AG04450 (cell line): ENCODE results near the gene CACNA1C. TPM values are rescaled to one million over a fixed set of nuclear protein-coding genes. Genes with fewer than 3 reads are reported as not detected.

ENCODE experiments used
- CTCF ChIA-PET: fragments of 300-600, 350-600 bp; formaldehyde crosslinking; extraction: SDS; loops from one replicate; lab custom pipeline; 2022; ENCODE audit warnings: antibody characterized with exemption, inconsistent platforms; lab: Charles Lee
- POLR2A ChIA-PET: fragments of 350-600 bp; formaldehyde crosslinking; extraction: SDS; loops from one replicate; lab custom pipeline; 2021; ENCODE audit warnings: antibody characterized with exemption, inconsistent platforms; lab: Yijun Ruan, JAX
- DNase-seq: peaks from one replicate; pipeline ENCODE4 v3.0.0-alpha.2; 2011; ENCODE audit warnings: low read depth, low spot score
- H3K27ac ChIP-seq: one replicate; pipeline ENCODE4 v1.5.1; 2012; ENCODE audit warnings: low read depth, low read length, control low read depth
- H3K27me3 ChIP-seq: one replicate; pipeline ENCODE4 v1.6.0; 2012; ENCODE audit warnings: low read length; ENCODE audit not compliant: control insufficient read depth, insufficient read depth
- H3K4me3 ChIP-seq: 2 replicates; pipeline ENCODE4 v1.5.1; 2011; ENCODE audit warnings: mild to moderate bottlenecking, low read depth, low read length, control low read depth
- H3K9me3 ChIP-seq: 2 replicates; pipeline ENCODE4 v1.5.1; 2012; ENCODE audit warnings: low read length; ENCODE audit not compliant: control insufficient read depth, insufficient read depth
- polyA plus RNA-seq: library from polyadenylated mRNA; depleted of rRNA; stranded (reverse); fragments of >200 nt; gene quantifications from 2 replicates; pipeline ENCODE4 v1.2.3, GENCODE V29; 2011
- TF ChIP-seq, protein P1 (sequence below): IDR thresholded peaks from 2 replicates; pipeline ENCODE4 v1.5.1; 2011; ENCODE audit warnings: low read depth, low read length, control low read depth, inconsistent platforms

The CACNA1C gene
- polyA plus RNA-seq, 1 experiment, result 5.9 TPM

DNA sequence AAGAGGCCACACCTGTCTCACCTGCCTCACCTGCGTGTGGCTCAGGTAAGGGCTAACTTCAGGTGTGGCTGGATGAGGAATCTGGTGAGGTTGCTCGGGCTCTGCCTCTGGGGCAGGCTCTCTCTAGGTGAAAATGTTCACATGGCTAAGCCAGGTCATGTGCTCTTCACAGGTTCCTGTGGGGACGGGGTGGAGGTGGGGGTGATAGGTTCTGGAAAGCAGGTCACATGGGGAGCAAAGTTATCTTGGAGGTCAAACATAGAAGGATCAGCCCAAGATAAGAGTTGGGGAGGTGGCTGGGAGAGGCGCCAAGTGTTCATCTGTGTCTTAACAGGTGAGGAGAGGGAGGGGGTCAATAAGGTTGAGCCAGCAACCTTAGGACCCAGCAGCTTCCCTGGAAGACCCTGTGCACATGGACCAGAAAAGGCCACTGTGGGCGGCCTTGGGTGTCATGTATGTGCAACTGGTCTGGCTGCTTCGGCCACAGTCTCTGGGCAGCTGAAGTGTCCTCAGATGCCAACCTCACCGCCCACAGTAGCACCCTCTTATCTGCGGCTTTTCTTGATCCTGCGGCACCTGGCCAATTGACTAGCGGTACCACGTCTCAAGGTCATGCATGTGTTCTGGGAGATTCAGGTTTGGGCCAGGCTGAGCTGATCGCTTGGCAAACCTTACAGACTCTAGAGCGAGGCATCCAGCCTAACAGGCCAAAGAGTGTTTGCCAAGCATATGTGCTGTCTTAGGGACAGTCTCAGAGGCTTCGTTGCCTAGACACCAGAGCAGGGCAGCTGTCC, 60.5 kb downstream of the CACNA1C start:
- CTCF ChIA-PET, result no interaction called here
- Histone ChIP-seq H3K27ac (no peak overlapping the region), H3K9me3 (peaks cover 3% of the 10 kb centered on the region; the same call in 1 of the 2 replicates), H3K4me3 (no peak overlapping the region), H3K27me3 (no peaks in the 10 kb centered on the region)
- no peak for DNase-seq
- TF ChIP-seq, protein P1, sequence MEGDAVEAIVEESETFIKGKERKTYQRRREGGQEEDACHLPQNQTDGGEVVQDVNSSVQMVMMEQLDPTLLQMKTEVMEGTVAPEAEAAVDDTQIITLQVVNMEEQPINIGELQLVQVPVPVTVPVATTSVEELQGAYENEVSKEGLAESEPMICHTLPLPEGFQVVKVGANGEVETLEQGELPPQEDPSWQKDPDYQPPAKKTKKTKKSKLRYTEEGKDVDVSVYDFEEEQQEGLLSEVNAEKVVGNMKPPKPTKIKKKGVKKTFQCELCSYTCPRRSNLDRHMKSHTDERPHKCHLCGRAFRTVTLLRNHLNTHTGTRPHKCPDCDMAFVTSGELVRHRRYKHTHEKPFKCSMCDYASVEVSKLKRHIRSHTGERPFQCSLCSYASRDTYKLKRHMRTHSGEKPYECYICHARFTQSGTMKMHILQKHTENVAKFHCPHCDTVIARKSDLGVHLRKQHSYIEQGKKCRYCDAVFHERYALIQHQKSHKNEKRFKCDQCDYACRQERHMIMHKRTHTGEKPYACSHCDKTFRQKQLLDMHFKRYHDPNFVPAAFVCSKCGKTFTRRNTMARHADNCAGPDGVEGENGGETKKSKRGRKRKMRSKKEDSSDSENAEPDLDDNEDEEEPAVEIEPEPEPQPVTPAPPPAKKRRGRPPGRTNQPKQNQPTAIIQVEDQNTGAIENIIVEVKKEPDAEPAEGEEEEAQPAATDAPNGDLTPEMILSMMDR, result no peak
- POLR2A ChIA-PET, result no interaction called here

DNA sequence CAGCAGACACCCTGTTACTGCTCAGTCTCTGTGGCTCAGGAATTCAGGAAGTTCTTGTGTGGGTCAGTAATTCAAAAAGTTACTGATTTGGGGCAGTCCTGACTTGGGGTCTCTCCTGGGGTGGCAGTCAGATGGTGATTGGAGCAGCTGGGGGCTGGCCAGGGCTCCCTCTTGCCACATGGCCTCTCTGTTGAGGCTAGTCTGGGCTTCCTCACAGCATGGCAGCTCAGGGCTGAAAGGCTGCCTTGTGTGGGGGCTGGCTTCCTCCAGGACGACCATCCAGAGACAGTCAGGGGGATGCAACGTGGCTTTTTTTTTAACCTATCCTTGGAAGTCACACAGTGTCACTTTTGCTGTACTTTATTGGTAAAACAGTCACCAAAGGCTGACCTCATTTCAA, 61.3 kb downstream of the CACNA1C start:
- Histone ChIP-seq H3K9me3 (peaks cover 3% of the 10 kb centered on the region; the same call in 1 of the 2 replicates), H3K27ac (no peak overlapping the region), H3K4me3 (no peak overlapping the region), H3K27me3 (no peaks in the 10 kb centered on the region)
- POLR2A ChIA-PET, result no interaction called here
- DNase-seq, result no peak
- TF ChIP-seq, protein P1, result no peak
- CTCF ChIA-PET, result no interaction called here

DNA sequence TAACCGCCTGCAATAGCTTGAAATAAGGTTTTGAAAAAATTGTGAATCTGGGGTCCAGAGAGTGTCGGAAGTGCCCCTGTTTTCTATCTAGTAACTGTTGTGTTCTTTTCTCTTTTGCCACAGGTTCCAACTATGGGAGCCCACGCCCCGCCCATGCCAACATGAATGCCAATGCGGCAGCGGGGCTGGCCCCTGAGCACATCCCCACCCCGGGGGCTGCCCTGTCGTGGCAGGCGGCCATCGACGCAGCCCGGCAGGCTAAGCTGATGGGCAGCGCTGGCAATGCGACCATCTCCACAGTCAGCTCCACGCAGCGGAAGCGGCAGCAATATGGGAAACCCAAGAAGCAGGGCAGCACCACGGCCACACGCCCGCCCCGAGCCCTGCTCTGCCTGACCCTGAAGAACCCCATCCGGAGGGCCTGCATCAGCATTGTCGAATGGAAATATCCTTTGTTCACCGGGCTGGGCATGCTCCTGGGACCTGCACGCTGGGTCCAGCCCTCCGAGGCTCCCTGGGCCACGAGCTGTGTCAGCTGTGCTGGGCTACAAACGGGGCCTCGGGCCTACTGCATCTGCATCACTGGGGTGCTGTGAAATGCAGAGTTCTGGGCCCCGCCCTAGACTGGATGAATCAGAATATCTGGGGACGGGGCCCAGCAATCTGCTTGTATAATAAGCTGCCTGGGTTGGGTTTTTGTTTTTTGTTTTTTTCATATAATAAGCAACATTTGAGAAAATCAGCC, 62.5 kb downstream of the CACNA1C start:
- CTCF ChIA-PET, result interaction anchor here (0.5 kb wide), 1 partner anchor 15 kb away, joined by 3 read pairs; no protein-coding TSS in a partner anchor
- Histone ChIP-seq H3K27ac (no peak overlapping the region), H3K27me3 (no peaks in the 10 kb centered on the region), H3K4me3 (no peak overlapping the region), H3K9me3 (peaks cover 3% of the 10 kb centered on the region; the same call in 1 of the 2 replicates)
- TF ChIP-seq, protein P1, result no peak
- no peak for DNase-seq
- POLR2A ChIA-PET, result no interaction called here

DNA sequence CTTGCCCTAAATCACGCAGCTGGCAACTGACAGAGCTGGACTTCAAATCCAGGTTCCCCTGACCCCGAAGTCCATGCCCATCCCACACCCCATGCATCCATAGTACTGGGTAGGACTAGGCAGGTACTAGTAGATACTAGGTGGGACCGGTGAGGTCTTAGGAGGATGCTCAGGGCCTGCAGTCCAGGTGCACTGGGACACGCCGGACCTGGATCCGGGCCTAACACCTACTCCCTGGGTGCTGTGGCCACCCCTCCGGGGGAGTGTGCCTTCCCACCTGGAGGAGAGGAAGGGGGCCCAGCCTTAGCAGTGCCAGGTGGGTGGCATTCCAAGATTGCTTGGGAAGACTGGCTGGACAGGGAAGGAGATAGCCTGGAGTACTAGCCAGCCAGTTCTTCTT, 64.8 kb downstream of the CACNA1C start:
- Histone ChIP-seq H3K27ac (no peak overlapping the region), H3K4me3 (no peak overlapping the region), H3K27me3 (no peaks in the 10 kb centered on the region), H3K9me3 (peaks cover 3% of the 10 kb centered on the region; the same call in 1 of the 2 replicates)
- no peak for DNase-seq
- ChIA-PET CTCF (interaction anchor here (0.7 kb wide), 1 partner anchor 277 kb away, joined by 4 read pairs; no protein-coding TSS in a partner anchor), POLR2A (no interaction called here)
- TF ChIP-seq, protein P1, result no peak
